Neuron (in vitro differentiated cells): Measurements from ENCODE around the gene VWA8.
"Not testable (repeated sequence)": the region's sequence is repeated elsewhere in the genome, so short reads cannot be mapped to it uniquely, and the experiment has no call there.

Source experiments
- H2AFZ ChIP-seq: one replicate; pipeline ENCODE4 v1.6.1; 2013; ENCODE audit warnings: low read depth, mild to moderate bottlenecking, inconsistent platforms, low read length, moderate library complexity
- H3K27me3 ChIP-seq: one replicate; pipeline ENCODE4 v1.6.1; 2013; ENCODE audit warnings: low read length; ENCODE audit not compliant: insufficient read depth
- H3K36me3 ChIP-seq: one replicate; pipeline ENCODE4 v1.6.1; 2013; ENCODE audit warnings: low read length; ENCODE audit not compliant: insufficient read depth
- H3K4me1 ChIP-seq: one replicate; pipeline ENCODE4 v1.6.1; 2013; ENCODE audit warnings: low read length; ENCODE audit not compliant: insufficient read depth
- H3K4me3 ChIP-seq: 2 replicates; pipeline ENCODE4 v1.5.1; 2013; ENCODE audit warnings: mild to moderate bottlenecking, low read length, moderate library complexity
- H3K9me3 ChIP-seq: one replicate; pipeline ENCODE4 v1.6.1; 2013; ENCODE audit warnings: low read length

Gene VWA8

DNA sequence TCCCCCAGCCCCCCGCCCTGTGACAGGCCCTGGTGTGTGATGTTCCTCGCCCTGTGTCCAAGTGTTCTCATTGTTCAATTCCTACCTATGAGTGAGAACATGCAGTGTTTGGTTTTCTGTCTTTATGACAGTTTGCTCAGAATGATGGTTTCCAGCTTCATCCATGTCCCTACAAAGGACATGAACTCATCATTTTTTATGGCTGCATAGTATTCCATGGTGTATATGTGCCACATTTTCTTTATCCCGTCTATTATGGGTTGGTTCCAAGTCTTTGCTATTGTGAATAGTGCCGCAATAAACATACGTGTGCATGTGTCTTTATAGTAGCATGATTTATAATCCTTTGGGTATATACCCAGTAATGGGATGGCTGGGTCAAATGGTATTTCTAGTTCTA, 343.3 kb downstream of the VWA8 start:
- not testable (repeated sequence) for H3K4me1 ChIP-seq, H2AFZ ChIP-seq, H3K27me3 ChIP-seq, H3K4me3 ChIP-seq, H3K36me3 ChIP-seq, H3K9me3 ChIP-seq

DNA sequence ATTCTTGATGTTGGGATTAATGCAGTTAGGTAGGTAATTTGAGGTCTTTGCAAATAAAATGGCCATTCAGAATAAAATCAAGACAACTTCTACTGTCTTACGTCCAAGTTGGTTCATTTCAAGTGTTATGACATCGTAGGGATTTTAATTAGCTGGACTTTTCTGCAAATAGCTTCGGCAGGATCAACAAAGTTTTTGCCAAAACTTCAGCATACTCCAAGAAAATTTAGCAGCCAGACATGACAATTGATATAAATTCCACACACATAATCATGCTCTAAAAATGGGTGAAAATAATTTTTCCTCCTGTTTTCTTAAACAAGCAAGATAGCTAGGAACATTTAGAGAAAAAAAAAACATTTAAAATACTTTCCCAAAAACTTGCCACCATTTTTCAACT, 344.8 kb downstream of the VWA8 start:
- no peak overlapping the region for H2AFZ ChIP-seq
- H3K27me3 ChIP-seq: no peaks in the 10 kb centered on the region
- no peaks in the 10 kb centered on the region for H3K9me3 ChIP-seq
- peaks cover 2% of the 10 kb centered on the region for H3K36me3 ChIP-seq
- no peaks in the 10 kb centered on the region for H3K4me1 ChIP-seq
- H3K4me3 ChIP-seq: no peak overlapping the region

- no peaks in the 10 kb centered on the region for H3K9me3 ChIP-seq
- no peaks in the 10 kb centered on the region for H3K4me1 ChIP-seq
- H3K4me3 ChIP-seq: no peak overlapping the region
Measured at GRCh38 chr13:41615528-41615855, 345.4 kb downstream of the VWA8 start.

DNA sequence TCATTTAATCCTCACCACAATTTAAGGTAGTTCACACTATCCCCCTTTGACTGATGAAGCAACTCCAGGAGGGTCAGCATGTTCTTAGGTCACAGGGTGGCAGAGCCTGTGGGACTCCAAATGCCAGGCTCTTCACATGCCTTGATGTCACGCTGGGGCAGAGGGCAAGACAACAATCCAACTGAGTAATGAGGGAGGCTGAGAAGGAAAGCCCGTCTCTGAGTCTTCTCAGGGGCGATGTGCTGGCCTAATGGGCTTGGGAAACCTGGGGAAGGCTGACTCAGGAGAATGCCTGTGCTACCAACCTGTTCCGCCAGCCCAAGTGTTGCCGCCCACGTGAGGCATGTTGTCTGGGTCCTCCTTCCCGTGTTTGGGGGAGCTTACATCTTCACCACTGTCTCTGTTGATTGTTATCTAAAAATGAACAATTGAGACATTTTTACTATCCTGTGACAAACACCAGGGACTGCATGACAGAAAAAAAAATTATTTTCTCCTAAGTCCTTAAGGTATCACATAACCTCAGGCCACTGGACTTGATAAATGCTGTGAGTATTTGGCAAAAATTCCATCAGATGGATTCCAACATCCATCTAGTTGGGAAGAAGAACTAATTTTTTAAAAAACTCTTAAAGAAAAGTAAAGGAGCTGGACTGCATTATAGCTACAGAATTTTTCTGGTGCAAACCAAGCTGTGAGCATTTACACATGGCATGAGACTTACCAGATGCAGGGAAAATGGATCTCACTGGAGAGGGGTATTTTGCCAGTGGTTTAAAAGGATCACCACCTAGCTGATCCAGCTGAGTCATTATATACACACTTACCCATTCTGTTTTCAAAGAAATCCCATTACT, 346.0 kb downstream of the VWA8 start:
- Histone ChIP-seq H3K36me3 (peaks cover 7% of the 10 kb centered on the region), H2AFZ (no peak overlapping the region), H3K27me3 (no peaks in the 10 kb centered on the region), H3K4me3 (no peak overlapping the region), H3K4me1 (no peaks in the 10 kb centered on the region), H3K9me3 (no peaks in the 10 kb centered on the region)

More at GRCh38 chr13:41615528-41615855, 345.4 kb downstream of the VWA8 start:
- Histone ChIP-seq H3K27me3 (no peaks in the 10 kb centered on the region), H2AFZ (no peak overlapping the region), H3K36me3 (peaks cover 7% of the 10 kb centered on the region)

DNA sequence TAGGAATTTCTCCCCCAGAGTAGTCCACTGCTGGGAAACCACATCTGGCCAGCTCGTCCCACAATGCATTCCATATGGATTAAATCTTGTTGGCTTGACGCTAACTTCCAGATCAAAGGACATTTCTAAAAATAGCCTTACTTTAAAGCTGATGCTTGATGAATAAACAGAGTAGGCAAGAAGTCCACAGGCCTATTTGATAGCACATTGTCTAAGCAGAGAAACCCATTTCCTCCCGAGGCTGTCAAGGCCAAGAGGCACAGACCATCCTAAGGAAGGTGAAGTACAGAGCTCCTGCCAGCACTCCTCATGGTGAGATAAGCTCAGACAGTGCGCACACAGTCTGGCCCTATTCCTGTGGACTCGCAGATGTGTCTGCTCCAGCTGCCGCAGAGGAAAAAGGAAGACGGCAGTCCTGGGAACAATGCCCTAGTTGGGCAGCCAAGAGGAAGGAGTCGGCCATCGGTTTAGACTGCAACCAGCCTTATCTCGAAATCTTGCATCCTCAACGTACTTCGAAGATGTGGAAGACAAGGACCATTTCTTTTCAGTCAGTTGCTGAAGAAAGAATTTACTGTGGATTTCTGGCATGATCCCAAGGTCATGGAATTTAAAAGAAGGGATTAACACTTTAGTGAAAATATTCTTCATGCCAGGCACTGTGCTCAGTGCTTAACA, 346.8 kb downstream of the VWA8 start:
- no peaks in the 10 kb centered on the region for H3K9me3 ChIP-seq
- H2AFZ ChIP-seq: no peak overlapping the region
- peaks cover 7% of the 10 kb centered on the region for H3K36me3 ChIP-seq
- H3K4me3 ChIP-seq: no peak overlapping the region
- no peaks in the 10 kb centered on the region for H3K27me3 ChIP-seq
- H3K4me1 ChIP-seq: no peaks in the 10 kb centered on the region

- no peaks in the 10 kb centered on the region for H3K9me3 ChIP-seq
- no peak overlapping the region for H3K4me3 ChIP-seq
- no peaks in the 10 kb centered on the region for H3K4me1 ChIP-seq
- H2AFZ ChIP-seq: no peak overlapping the region
- H3K27me3 ChIP-seq: no peaks in the 10 kb centered on the region
- H3K36me3 ChIP-seq: peaks cover 7% of the 10 kb centered on the region
Measured at GRCh38 chr13:41613471-41613870, 347.4 kb downstream of the VWA8 start.

DNA sequence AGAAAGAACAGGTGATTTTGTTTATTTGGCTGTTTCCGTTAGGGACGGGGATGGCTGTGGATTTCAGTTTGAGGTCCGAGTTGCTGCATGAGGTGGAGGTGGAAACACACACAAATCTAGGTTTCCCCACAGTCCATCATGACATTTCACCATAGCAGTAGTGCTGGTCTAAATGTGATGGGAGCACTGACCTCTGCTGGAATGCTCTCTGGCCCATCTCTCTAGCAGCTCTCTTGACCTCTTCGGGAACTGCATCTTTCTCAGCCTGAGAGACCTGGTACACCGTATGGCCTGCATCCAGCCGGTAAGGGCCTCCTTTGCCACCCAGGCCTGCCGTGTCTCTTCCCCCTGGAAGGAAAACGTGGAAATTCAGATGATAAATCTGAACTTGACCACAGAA, 349.5 kb downstream of the VWA8 start:
- H3K36me3 ChIP-seq: peaks cover 7% of the 10 kb centered on the region
- no peaks in the 10 kb centered on the region for H3K27me3 ChIP-seq

DNA sequence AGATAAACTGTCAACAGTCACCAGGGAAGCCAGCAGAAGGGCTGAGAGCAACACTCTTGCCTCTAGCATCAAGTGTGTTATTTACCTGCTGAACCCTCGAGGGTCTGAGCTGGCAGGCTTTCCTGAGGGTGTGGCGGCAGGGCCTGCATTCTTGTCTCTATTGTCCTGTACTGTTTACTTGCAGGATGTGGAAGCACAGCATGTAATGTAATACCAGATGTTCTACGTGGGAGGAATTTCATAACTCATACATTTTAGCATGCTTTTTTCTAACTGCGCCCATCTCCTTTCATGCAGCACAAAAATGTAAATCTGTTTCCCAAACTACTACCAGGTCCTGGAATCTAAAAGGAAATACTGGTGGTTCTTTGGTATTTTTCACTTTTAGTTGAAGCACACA, 350.5 kb downstream of the VWA8 start:
- Histone ChIP-seq H3K4me1 (no peaks in the 10 kb centered on the region), H3K9me3 (no peaks in the 10 kb centered on the region), H3K4me3 (no peak overlapping the region), H3K36me3 (peaks cover 7% of the 10 kb centered on the region), H2AFZ (no peak overlapping the region), H3K27me3 (no peaks in the 10 kb centered on the region)

More for the DNA sequence above, 349.5 kb downstream of the VWA8 start:
- Histone ChIP-seq H3K4me1 (no peaks in the 10 kb centered on the region), H3K9me3 (no peaks in the 10 kb centered on the region), H3K4me3 (no peak overlapping the region), H2AFZ (no peak overlapping the region)

GRCh38 chr13:41609828-41610227, 351.1 kb downstream of the VWA8 start:
- no peaks in the 10 kb centered on the region for H3K4me1 ChIP-seq
- peaks cover 7% of the 10 kb centered on the region for H3K36me3 ChIP-seq
- H3K9me3 ChIP-seq: no peaks in the 10 kb centered on the region
- H2AFZ ChIP-seq: no peak overlapping the region
- H3K4me3 ChIP-seq: no peak overlapping the region
- H3K27me3 ChIP-seq: no peaks in the 10 kb centered on the region

GRCh38 chr13:41608839-41609177, 352.1 kb downstream of the VWA8 start:
- Histone ChIP-seq H3K4me3 (no peak overlapping the region), H2AFZ (no peak overlapping the region), H3K36me3 (peaks cover 5% of the 10 kb centered on the region), H3K27me3 (no peaks in the 10 kb centered on the region), H3K4me1 (no peaks in the 10 kb centered on the region), H3K9me3 (no peaks in the 10 kb centered on the region)

GRCh38 chr13:41608111-41608838, 352.6 kb downstream of the VWA8 start:
- no peak overlapping the region for H2AFZ ChIP-seq
- no peaks in the 10 kb centered on the region for H3K27me3 ChIP-seq
- H3K4me1 ChIP-seq: no peaks in the 10 kb centered on the region
- H3K36me3 ChIP-seq: peaks cover 5% of the 10 kb centered on the region
- H3K4me3 ChIP-seq: no peak overlapping the region
- no peaks in the 10 kb centered on the region for H3K9me3 ChIP-seq

DNA sequence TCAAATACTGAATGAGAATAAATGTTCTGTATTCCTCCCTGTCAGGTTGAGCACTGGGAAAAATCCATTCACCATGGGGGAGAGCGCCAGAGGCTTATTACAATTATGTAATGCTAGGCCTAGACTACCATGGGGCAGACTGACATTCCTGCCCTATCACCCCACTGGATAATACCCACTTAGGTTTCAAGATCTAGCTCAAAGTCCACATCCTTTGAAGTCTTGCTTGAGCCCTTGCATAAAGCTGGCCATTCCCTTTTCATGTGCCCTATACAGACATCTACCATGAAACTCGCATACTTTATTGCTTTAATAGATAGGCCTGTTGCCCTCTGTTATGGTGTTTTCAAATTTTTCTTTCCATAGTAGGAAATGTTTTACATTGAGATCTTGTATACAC, 354.3 kb downstream of the VWA8 start:
- Histone ChIP-seq H3K4me1 (no peaks in the 10 kb centered on the region), H3K4me3 (no peak overlapping the region), H3K9me3 (no peaks in the 10 kb centered on the region), H2AFZ (no peak overlapping the region), H3K36me3 (peaks cover 5% of the 10 kb centered on the region), H3K27me3 (no peaks in the 10 kb centered on the region)
